ENCODE data around the gene ADGRB3.

DNA sequence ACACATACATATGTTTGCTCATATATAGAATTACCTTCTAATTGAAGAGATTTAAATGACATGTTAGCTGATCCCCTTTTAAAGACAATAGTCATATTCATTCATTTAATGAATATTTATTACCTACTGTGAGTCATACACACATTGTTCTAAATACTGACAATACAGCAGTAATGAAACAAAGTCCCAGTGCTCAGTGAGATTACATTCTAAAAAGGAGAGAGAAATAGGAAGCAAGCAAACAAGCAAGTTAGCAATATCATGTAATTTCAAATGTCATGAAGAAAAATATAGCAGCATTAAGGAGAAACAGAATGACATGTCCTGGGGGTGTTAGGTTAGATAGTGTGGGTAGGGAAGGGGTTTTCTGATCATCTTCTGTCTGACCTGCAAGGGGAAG is 136.3 kb downstream of the ADGRB3 start:
- TF ChIP-seq, protein P1, sequence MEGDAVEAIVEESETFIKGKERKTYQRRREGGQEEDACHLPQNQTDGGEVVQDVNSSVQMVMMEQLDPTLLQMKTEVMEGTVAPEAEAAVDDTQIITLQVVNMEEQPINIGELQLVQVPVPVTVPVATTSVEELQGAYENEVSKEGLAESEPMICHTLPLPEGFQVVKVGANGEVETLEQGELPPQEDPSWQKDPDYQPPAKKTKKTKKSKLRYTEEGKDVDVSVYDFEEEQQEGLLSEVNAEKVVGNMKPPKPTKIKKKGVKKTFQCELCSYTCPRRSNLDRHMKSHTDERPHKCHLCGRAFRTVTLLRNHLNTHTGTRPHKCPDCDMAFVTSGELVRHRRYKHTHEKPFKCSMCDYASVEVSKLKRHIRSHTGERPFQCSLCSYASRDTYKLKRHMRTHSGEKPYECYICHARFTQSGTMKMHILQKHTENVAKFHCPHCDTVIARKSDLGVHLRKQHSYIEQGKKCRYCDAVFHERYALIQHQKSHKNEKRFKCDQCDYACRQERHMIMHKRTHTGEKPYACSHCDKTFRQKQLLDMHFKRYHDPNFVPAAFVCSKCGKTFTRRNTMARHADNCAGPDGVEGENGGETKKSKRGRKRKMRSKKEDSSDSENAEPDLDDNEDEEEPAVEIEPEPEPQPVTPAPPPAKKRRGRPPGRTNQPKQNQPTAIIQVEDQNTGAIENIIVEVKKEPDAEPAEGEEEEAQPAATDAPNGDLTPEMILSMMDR (IDR thresholded peaks at IDR 0.05; ENCODE audit: low read length) = no peak
- no peak for TF ChIP-seq EZH2 (IDR thresholded peaks at IDR 0.05; ENCODE audit: borderline replicate concordance, low read length)
